Right forelimb (tissue), 1 donor: ENCODE data around the gene SMAP2.

ENCODE experiments used
- DNase-seq: peaks from one replicate; pipeline ENCODE4 v3.0.0-alpha.2; 2018

Gene SMAP2

DNA sequence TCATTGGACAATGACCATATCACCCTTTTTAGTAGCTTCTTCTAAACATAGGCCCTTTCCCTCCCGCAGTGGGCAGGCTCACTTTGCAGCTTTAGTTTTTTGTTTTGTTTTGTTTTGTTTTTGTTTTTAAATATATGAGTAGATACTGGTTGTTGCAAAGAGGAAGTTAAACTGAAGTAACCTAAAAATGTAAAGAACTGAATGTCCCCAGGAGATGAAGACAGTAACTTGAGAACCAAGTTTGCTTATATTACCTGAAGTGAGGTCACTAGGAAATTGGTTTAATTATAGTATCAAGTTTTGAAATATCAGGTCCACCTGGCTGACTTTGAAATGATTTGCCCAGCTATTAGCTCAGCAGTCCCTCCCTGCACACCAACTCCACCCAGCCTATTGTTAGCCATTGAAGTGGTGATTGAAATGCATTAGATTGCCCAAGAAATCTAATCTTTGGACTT is 18.2 kb downstream of the SMAP2 start:
- DNase-seq = no peak

DNA sequence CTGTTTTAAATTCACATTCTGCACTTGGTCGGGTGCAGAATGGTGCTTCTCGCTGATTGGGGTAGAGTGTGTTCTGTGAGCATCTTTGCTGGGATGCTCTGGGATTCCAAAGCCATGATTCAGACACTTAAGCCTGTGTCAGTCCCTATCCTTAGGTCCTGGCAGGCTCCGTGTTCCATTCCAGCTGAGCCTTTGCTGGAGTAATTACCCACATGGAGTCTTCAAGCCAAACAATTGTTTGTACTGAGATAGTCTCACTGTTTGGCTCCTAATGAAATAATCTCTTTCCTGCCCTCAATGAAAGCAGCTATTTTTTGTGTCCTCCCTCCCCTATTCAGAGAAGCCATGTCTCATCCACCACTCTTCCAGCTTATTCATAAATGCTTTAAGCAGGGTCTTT is 18.7 kb downstream of the SMAP2 start:
- DNase-seq = no peak

- no peak for DNase-seq
Measured at GRCh38 chr1:40393173-40393572, 19.6 kb downstream of the SMAP2 start.

- no peak for DNase-seq
Measured at GRCh38 chr1:40394491-40395172, 21.1 kb downstream of the SMAP2 start.

- DNase-seq = no peak
Measured at GRCh38 chr1:40395190-40396175, 22.0 kb downstream of the SMAP2 start.

DNA sequence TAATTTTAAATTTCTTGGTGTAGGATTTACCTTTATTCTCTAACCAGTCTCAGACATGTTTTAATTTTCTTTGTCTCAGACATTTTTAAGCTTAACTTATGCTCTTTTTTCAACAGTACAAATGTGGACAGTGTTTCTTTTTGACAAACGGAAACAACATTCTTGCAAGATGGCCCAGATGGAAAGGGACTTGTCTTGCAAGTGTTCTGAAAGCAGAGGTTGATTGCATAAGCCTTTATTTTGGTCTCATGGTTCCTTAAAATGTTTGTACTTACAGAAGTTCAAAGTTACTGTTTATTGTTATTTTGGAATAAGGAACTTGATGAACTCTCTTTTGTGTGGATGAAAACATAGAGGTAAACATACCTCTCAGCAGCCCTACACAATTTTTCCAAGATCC is 22.9 kb downstream of the SMAP2 start:
- DNase-seq = no peak

- DNase-seq = no peak
Measured at GRCh38 chr1:40397258-40397657, 23.7 kb downstream of the SMAP2 start.

GRCh38 chr1:40399984-40400704 is 26.6 kb downstream of the SMAP2 start:
- DNase-seq = no peak

DNA sequence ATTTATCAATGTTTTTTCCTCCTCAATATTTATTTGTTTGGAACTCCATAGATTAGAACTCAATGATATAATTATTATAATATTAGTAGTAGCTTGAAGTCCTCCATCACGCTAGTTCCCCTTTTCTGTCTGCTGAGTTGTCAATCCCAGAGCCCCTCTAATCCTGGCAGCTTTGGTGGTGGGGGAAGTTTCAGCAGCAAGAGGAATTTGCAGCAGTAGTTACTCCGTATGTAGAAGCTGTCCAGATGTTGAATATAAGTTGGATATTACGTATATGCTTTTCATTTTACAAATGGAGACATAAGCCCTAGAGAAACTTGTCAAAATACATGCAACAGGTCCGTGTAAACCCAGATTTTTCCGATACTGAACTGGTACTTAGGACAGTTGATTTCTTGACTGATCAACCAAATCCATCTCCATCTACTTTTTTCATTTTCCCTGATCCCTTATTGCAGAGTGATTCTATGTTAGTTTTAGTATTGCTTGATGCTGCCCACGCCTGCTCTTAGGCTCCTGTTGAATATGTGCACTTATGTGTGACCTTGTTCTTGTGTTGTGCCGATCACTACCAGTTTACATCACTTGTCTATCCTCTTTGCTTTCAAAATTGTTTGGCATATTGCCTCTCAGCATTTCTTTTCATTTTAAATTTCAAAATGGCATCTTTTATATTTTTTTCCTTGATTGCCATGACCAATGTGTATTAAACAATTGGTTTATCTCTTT is 28.1 kb downstream of the SMAP2 start:
- no peak for DNase-seq

GRCh38 chr1:40404670-40405462 is 31.3 kb downstream of the SMAP2 start:
- DNase-seq = no peak

DNA sequence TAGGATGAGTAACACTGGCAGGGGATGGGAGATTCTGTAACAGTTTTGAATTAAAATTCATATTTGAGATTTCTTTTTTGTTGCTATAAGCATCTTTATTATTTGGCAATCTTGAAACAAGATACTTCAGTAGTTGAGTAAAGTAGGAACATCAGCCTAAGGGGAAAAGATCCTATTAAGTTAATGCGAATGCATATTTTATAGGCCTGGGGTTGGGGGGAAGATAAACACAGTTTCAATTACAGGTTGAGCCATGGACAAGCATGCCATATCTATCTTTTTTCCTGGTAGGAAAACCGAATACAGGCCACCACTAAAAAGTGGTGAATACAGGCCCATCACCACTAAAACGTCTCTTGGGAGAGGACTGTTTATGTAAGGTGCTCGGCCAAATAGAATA is 32.3 kb downstream of the SMAP2 start:
- DNase-seq = no peak

DNA sequence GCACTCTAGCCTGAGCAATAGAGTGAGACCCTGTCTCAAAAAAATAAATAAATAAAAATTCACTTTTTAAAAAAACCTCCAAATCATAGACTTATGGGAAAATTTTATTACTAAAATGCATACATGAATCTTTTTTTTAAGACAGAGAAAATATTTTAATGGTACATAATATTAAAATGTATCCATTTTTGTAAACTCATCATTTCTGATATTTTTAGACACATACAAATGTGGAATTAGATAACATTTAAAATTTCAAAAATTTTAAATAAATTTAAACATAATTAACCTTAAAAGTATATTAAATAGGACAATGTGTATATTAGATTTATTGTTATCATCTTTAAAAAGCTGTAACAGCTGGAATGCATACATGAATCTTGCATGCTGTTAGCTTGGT is 33.9 kb downstream of the SMAP2 start:
- DNase-seq = no peak

- no peak for DNase-seq
Measured at GRCh38 chr1:40409467-40409866, 35.9 kb downstream of the SMAP2 start.

DNA sequence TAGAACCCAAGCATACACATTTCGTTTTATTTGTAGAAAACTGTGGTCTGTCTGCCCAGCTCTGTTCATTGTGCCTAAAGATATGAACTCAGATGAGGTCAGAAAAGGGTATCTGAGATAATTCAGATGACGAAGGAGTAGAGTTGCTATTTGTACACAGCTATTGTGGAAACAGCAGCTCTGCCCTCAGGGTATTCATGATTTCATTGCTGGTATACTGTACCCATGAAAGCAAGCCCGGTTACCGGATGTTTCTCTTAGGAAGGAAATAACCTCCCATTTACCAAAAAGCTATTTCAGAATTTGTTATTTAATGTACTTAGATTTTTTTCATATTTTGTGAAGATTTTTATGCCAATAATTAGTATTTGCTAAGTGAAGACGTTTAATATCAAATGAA is 37.8 kb downstream of the SMAP2 start:
- DNase-seq = no peak

DNA sequence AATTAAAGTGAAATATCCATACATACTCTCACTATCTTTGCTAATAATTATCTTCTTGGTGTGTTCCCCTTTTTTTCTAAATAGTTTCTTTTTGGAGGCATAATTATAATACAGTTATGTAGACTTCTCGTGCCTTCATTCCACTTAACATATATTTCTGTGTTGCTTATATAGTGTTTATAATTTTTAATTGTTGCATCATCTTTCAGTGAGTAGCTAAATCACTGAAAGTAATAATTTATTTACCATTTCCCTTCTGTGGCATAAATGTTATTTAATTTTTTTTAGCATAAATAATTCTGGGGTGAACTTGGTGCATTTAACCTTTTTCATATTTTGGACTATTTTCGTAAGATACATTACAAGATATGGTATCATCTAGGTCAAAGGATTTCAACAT is 38.3 kb downstream of the SMAP2 start:
- DNase-seq = no peak

- no peak for DNase-seq
Measured at GRCh38 chr1:40413527-40414252, 40.2 kb downstream of the SMAP2 start.

DNA sequence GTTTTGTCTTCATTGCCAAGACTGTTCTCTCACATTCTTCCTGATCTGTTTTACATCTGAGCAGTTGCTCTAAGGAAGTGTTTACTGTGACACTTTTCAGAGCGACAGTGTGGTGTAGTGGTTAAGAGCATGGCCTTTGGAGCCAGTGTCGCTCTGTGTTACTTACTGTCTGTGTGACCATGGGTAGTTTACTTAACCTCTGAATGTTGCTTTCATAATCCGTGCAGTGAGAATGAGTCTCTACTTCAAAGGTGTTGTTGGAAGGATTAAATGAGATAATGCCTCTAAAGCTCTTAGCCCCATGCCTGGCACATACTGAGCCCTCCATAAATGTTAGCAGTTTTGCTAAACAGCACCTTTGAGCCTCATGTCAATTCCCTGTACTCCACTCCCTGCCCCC is 40.8 kb downstream of the SMAP2 start:
- DNase-seq = no peak

GRCh38 chr1:40416709-40417108 is 43.2 kb downstream of the SMAP2 start:
- no peak for DNase-seq

DNA sequence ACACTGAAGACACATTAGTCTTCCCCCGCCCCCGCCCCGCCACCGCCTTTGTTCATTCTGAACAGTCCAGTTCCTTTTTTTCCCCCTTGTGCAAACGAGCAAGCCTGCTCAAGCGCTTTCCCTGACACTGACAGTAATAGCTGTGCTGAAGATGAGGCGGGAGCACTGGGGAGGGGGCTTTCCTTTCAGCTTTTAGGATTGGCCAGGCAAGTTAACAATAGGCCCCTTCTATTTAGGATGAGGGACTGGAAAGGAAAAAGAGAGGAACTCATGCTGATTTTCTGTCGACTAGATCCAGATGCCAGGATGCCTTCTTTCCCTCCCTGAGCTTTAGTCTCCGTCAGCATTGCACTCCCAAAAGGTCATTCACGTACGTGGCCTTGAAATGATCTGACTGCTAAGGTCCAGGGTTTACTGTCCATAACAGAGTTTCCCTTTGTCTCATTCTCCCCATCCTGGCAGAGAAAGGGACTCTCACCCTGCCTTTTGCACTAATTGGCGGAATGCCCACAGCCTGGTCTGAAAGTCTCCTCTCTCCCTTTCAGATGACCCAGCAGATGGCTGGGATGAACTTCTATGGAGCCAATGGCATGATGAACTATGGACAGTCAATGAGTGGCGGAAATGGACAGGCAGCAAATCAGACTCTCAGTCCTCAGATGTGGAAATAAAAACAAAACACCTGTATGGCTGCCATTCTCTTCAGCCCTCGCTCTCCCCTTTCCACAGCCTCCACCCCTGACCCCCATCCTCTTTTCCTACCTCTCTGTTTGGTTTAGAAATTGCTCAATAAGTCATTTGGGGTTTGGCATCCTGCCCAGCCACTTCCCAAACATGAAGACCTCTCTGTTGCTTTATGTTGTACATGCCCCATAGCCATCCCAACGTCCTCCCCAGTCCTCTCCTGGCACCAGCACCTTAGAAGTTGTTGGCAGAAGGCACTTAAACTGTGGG is 48.2 kb downstream of the SMAP2 start:
- no peak for DNase-seq
